HG02588 (cell line): Measurements from ENCODE around the gene ZCCHC24.

Experiments used
- ATAC-seq: cut with Tn5 transposase; IDR thresholded peaks from one replicate; pipeline ENCODE4 v1.9.1; 2021; ENCODE audit warnings: mild to moderate bottlenecking, moderate library complexity; ENCODE audit not compliant: unreplicated experiment

The ZCCHC24 gene

GRCh38 chr10:79472951-79473350, 27.5 kb upstream of the ZCCHC24 start:
- ATAC-seq = no peak

- no peak for ATAC-seq
Measured at GRCh38 chr10:79472449-79472848, 27.0 kb upstream of the ZCCHC24 start.

GRCh38 chr10:79471776-79472175, 26.4 kb upstream of the ZCCHC24 start:
- ATAC-seq = no peak

- ATAC-seq = no peak
Measured at GRCh38 chr10:79470096-79470495, 24.7 kb upstream of the ZCCHC24 start.

GRCh38 chr10:79468841-79469585, 23.6 kb upstream of the ZCCHC24 start:
- no peak for ATAC-seq

- no peak for ATAC-seq
Measured at GRCh38 chr10:79468015-79468560, 22.7 kb upstream of the ZCCHC24 start.

- ATAC-seq = no peak
Measured at GRCh38 chr10:79465341-79465740, 19.9 kb upstream of the ZCCHC24 start.

- no peak for ATAC-seq
Measured at GRCh38 chr10:79463578-79464496, 18.4 kb upstream of the ZCCHC24 start.

- ATAC-seq = no peak
Measured at GRCh38 chr10:79460687-79461086, 15.3 kb upstream of the ZCCHC24 start.

GRCh38 chr10:79459243-79459642, 13.8 kb upstream of the ZCCHC24 start:
- no peak for ATAC-seq

GRCh38 chr10:79458483-79458882, 13.1 kb upstream of the ZCCHC24 start:
- no peak for ATAC-seq

- no peak for ATAC-seq
Measured at GRCh38 chr10:79457256-79457785, 11.9 kb upstream of the ZCCHC24 start.

GRCh38 chr10:79454259-79454658, 8.8 kb upstream of the ZCCHC24 start:
- no peak for ATAC-seq

- no peak for ATAC-seq
Measured at GRCh38 chr10:79453392-79453791, 8.0 kb upstream of the ZCCHC24 start.

- no peak for ATAC-seq
Measured at GRCh38 chr10:79452174-79452611, 6.8 kb upstream of the ZCCHC24 start.

- no peak for ATAC-seq
Measured at GRCh38 chr10:79451046-79451699, 5.7 kb upstream of the ZCCHC24 start.

- ATAC-seq = no peak
Measured at GRCh38 chr10:79449181-79450146, 4.0 kb upstream of the ZCCHC24 start.

- no peak for ATAC-seq
Measured at GRCh38 chr10:79448732-79449049, 3.3 kb upstream of the ZCCHC24 start.

GRCh38 chr10:79447911-79448731, 2.7 kb upstream of the ZCCHC24 start:
- no peak for ATAC-seq
